DND-41 (cell line): ENCODE data around the gene GMEB2.

ENCODE experiments used
- ATAC-seq: fragments of 200-7000 bp; cut with Tn5 transposase; 3 replicates; pipeline ENCODE4 v1.9.1; 2021; ENCODE audit warnings: low read depth; ENCODE audit not compliant: insufficient read depth
- DNase-seq: peaks from one replicate; pipeline ENCODE4 v3.0.0-alpha.2; 2020
- H2AFZ ChIP-seq: 2 replicates; pipeline ENCODE4 v1.6.0; 2012; ENCODE audit warnings: low read depth, low read length
- H3K27ac ChIP-seq: 2 replicates; pipeline ENCODE4 v1.5.1; 2012; ENCODE audit warnings: low read length, inconsistent platforms
- H3K27me3 ChIP-seq: fragments of 200-600 bp; sonication (generic); 2 replicates; pipeline ENCODE4 v1.6.0; 2012; ENCODE audit warnings: low read length, mild to moderate bottlenecking, inconsistent platforms; ENCODE audit not compliant: insufficient read depth, poor library complexity
- H3K36me3 ChIP-seq: 2 replicates; pipeline ENCODE4 v1.5.1; 2012; ENCODE audit warnings: low read length, inconsistent platforms; ENCODE audit not compliant: insufficient read depth
- H3K4me1 ChIP-seq: 2 replicates; pipeline ENCODE4 v1.5.1; 2012; ENCODE audit warnings: mild to moderate bottlenecking, low read length; ENCODE audit not compliant: insufficient read depth
- H3K4me2 ChIP-seq: 2 replicates; pipeline ENCODE4 v1.6.0; 2012; ENCODE audit warnings: mild to moderate bottlenecking, moderate library complexity, low read length, inconsistent platforms; ENCODE audit not compliant: insufficient read depth
- H3K4me3 ChIP-seq, 2 experiments: fragments of 200-600 bp in 1 of 2; shearing (Covaris generic) in 1 of 2; 2 replicates each; pipeline ENCODE4 v1.5.1; 2012 to 2016; ENCODE audit warnings: inconsistent platforms in 2 of 2, low read length in 2 of 2, mild to moderate bottlenecking in 2 of 2, low read depth in 1 of 2, moderate library complexity in 1 of 2
- H3K79me2 ChIP-seq: 2 replicates; pipeline ENCODE4 v1.6.0; 2012; ENCODE audit warnings: low read length, inconsistent platforms; ENCODE audit not compliant: insufficient read depth
- H3K9ac ChIP-seq: 2 replicates; pipeline ENCODE4 v1.6.0; 2012; ENCODE audit warnings: low read depth, mild to moderate bottlenecking, inconsistent platforms, low read length, moderate library complexity
- H3K9me3 ChIP-seq: 2 replicates; pipeline ENCODE4 v1.5.1; 2012; ENCODE audit warnings: low read length, moderate library complexity, mild to moderate bottlenecking, inconsistent platforms; ENCODE audit not compliant: insufficient read depth, severe bottlenecking
- H4K20me1 ChIP-seq: 2 replicates; pipeline ENCODE4 v1.6.0; 2012; ENCODE audit warnings: low read length; ENCODE audit not compliant: insufficient read depth
- EZH2 ChIP-seq: IDR thresholded peaks from 3 replicates; pipeline ENCODE4 v1.6.1; 2012; ENCODE audit warnings: borderline replicate concordance, low read depth, mild to moderate bottlenecking, moderate library complexity, low read length, inconsistent platforms; ENCODE audit not compliant: severe bottlenecking
- TF ChIP-seq, protein P1 (sequence below): IDR thresholded peaks from 2 replicates; pipeline ENCODE4 v1.5.1; 2012; ENCODE audit warnings: borderline replicate concordance, low read length, moderate library complexity, mild to moderate bottlenecking; ENCODE audit not compliant: poor library complexity, severe bottlenecking; ENCODE audit errors: extremely low read depth

GMEB2 gene

DNA sequence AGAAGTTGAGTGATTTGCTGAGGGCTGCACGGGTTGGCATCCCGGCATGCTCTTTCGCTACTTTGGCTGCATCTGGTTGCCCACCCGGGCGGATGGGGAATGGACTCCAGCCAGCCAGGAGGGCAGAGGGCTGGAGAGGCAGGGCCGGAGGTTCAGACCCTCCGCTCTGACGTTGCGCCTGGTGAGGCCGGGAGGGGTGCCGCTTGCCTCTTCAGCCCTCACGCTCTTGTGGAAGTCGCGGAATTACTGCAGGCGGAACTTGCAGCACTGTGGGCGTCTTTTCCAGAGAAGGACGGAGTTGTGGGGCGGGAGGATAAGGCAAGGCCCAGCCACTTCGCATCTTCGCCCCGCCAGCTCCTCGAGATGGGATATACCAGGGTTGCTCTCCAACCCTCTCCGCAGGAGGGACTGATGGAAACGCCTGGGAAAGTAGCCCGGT, 31.9 kb upstream of the GMEB2 start:
- H3K9ac ChIP-seq, result peak overlapping the region; percentile 86
- peaks cover 53% of the 10 kb centered on the region for H3K4me1 ChIP-seq
- H4K20me1 ChIP-seq, result peaks cover 16% of the 10 kb centered on the region; the same call in 1 of the 2 replicates
- no peaks in the 10 kb centered on the region for H3K9me3 ChIP-seq
- peak overlapping the region; percentile 93 for H3K4me2 ChIP-seq
- peak overlapping the region; percentile 86 for H3K27ac ChIP-seq
- DNase-seq, result no peak
- H3K4me3 ChIP-seq, result peak overlapping the region; percentile 61 to 86
- H3K27me3 ChIP-seq, result no peaks in the 10 kb centered on the region
- H3K36me3 ChIP-seq, result peaks cover 41% of the 10 kb centered on the region
- H3K79me2 ChIP-seq, result peaks cover 69% of the 10 kb centered on the region
- peak; percentile 35 for ATAC-seq
- no peak for TF ChIP-seq EZH2
- TF ChIP-seq, protein P1, sequence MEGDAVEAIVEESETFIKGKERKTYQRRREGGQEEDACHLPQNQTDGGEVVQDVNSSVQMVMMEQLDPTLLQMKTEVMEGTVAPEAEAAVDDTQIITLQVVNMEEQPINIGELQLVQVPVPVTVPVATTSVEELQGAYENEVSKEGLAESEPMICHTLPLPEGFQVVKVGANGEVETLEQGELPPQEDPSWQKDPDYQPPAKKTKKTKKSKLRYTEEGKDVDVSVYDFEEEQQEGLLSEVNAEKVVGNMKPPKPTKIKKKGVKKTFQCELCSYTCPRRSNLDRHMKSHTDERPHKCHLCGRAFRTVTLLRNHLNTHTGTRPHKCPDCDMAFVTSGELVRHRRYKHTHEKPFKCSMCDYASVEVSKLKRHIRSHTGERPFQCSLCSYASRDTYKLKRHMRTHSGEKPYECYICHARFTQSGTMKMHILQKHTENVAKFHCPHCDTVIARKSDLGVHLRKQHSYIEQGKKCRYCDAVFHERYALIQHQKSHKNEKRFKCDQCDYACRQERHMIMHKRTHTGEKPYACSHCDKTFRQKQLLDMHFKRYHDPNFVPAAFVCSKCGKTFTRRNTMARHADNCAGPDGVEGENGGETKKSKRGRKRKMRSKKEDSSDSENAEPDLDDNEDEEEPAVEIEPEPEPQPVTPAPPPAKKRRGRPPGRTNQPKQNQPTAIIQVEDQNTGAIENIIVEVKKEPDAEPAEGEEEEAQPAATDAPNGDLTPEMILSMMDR, result no peak
- H2AFZ ChIP-seq, result peak overlapping the region; percentile 88

DNA sequence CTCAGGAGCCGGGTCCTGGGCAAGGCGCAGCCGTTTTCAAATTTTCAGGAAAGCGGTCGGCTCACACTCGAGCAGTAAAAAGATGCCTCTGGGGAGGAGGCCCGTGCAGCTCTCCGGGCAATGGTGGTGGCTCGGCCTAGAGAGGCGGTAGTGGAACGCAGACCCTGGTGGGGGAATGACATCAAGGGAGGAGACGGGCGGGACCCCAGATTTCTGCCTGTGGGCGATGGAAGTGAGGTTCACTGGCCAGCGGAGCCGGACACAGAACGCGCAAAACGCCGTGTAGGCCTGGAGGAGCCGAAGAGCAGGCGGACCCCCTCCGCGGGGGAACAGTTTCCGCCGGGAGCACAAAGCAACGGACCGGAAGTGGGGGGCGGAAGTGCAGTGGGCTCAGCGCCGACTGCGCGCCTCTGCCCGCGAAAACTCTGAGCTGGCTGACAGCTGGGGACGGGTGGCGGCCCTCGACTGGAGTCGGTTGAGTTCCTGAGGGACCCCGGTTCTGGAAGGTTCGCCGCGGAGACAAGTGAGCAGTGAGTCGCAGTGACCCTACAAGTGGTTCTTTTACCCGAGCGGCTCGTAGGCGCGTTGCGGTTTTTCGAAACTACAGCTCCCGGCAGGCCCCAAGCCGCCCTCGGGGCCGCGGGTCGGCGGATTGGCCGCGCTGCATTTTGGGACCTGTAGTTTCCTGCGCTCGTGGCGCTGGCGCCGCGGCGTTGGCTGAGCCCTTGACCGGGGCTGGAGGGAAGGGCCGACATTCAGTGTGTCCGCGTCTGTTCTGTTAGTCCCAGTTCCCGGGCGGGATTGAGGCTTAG, 31.2 kb upstream of the GMEB2 start, which contains the start of gene RTEL1:
Gene RTEL1, plus strand, starts transcription at position 376 of the 812 bp plus-strand sequence. CDS start 1,091 bp downstream, outside the sequence.
- Histone ChIP-seq H3K9ac (peak within 1 kb of the TSS; percentile 86), H2AFZ (peak within 1 kb of the TSS; percentile 88), H3K27me3 (no peaks in the 10 kb centered on the region), H3K4me3 (peak within 1 kb of the TSS; percentile 61 to 86), H3K27ac (peak within 1 kb of the TSS; percentile 86), H3K79me2 (peaks cover 67% of the 10 kb centered on the region), H4K20me1 (peaks cover 15% of the 10 kb centered on the region; the same call in 1 of the 2 replicates), H3K9me3 (no peaks in the 10 kb centered on the region), H3K4me1 (peaks cover 53% of the 10 kb centered on the region), H3K36me3 (peaks cover 35% of the 10 kb centered on the region), H3K4me2 (peak within 1 kb of the TSS; percentile 93)
- peak; percentile 90 for DNase-seq
- ATAC-seq, result peak; percentile 70
- TF ChIP-seq, protein P1, result no peak
- TF ChIP-seq EZH2, result no peak

GRCh38 chr20:63657260-63657936, 30.5 kb upstream of the GMEB2 start:
- Histone ChIP-seq H3K27ac (peak overlapping the region; percentile 86), H3K9me3 (no peaks in the 10 kb centered on the region), H3K4me3 (peak overlapping the region; percentile 61 to 86), H3K79me2 (peaks cover 70% of the 10 kb centered on the region), H3K36me3 (peaks cover 27% of the 10 kb centered on the region), H4K20me1 (peaks cover 15% of the 10 kb centered on the region), H3K27me3 (no peaks in the 10 kb centered on the region), H3K4me2 (peak overlapping the region; percentile 93), H3K9ac (peak overlapping the region; percentile 86), H2AFZ (peak overlapping the region; percentile 88), H3K4me1 (peaks cover 55% of the 10 kb centered on the region)
- TF ChIP-seq EZH2, result no peak
- TF ChIP-seq, protein P1, result no peak
- DNase-seq (no peak), ATAC-seq (no peak)
